K562 treated with DMSO at 1 percent for 48 hours (cell line): ENCODE results near the gene LIX1L. TPM values are rescaled to one million over a fixed set of nuclear protein-coding genes. Genes with fewer than 3 reads are reported as not detected.

Experiments used
- total RNA-seq: library from RNA; unstranded; fragments of 300-600 nt; gene quantifications from 2 replicates; pipeline ENCODE4 v1.2.3, GENCODE V29; 2022; ENCODE audit warnings: low replicate concordance; ENCODE audit errors: extremely low read depth

The LIX1L gene
- not detected in 2 replicates for total RNA-seq

GRCh38 chr1:145957443-145958319, at the start of gene LIX1L:
TSS of gene LIX1L (minus strand) at chr1:145958017. CDS start at chr1:145957927, 90 bp downstream.

GRCh38 chr1:145996433-145997015, 38.7 kb upstream of the LIX1L start, which contains the start of gene TXNIP:
TSS of gene TXNIP (minus strand) at chr1:145996579. CDS start at chr1:145996266, 313 bp downstream.

GRCh38 chr1:145964328-145965118, 6.7 kb upstream of the LIX1L start, which contains the start of the genes ANKRD34A and POLR3GL:
TSS of gene ANKRD34A (minus strand) at chr1:145964575. CDS start at chr1:145961759, 2,816 bp downstream.
TSS of gene POLR3GL (plus strand) at chr1:145964690. CDS start at chr1:145974866, 10,176 bp downstream.

DNA sequence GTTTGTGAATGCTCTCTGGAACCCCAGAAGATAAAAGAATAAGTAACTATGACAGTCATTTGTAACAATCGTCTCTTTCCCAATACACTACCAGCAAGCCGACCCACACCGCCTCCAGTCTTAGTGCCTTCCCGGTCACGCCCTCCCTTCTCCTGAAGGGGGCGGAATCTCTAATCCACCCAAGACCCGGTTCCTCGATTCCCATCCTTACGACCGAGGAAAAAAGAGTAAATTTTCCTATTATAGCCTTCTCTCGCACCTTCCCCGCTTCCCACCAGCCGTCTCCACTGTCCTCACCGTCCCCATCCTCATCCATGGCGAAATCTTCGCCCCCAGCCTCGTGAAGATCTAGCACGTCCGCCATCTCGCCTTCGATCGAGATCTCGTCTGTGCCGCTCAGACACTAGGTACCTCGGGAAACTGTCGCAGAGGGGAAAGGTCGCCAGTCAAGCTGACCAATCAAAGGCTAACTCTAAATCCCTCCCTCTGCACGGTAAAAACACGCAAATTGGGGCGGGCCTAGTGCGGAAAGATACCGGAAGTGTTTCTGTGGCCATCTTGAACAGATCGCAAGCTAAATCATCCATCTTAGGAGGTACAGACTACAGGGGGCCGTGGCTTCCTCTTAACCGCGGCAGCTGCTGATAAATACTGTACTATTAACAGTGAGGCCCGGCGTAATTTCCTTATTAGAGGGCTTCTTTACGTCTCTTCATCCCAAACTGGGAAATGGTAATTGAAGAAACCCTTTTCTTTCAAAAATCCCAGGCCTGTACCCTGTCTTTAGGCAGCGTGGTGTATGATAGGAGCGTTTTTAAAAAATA, 30.5 kb downstream of the LIX1L start, which contains the start of gene RBM8A:
RBM8A (minus strand) TSS at position 422 of the 824 bp plus-strand sequence; CDS start at position 364, 58 bp downstream.

DNA sequence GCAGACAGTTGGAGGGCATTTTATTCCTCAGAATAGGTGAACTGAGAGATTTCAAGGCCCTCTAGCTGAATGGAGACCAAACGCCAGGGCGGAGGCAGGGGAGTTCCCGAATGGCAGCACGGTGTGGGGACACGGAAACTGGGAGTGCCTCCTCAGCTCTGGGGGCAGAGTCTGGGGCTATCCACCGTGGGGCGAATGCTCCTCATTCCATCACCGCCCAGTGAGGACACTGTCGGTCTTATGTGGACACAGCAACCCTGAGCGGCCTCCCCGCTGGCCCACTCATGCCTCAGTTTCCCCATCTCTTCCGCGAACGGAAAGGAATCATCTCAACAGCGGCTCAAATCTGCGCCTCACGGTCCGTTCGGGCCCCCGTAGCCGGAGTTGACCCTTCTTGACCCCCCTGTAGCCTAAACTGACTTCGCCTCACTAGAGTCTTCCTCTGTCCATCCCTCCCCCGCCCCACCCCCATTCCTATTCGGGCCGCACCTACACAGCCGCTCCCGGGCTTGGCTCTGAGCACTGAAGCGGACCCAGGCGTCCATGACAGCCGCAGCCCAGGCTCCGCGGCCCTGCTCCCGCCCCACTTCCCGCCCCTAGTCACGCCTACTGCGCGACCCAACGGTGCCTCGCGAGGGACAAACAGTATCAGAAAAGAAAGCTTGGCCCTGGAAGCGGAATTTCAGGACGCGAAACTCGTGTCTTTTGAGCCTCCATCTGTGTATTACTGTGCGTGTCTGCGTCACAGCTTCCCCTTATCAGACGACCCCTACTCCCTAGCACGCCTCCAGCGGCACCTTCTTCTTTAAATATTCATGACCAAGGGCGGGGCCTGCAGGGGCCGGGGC, 39.4 kb downstream of the LIX1L start, which contains the start of gene PEX11B:
PEX11B (minus strand) TSS at position 574 of the 848 bp plus-strand sequence; CDS start at position 545, 29 bp downstream.

GRCh38 chr1:145885738-145886287, 72.0 kb downstream of the LIX1L start, which contains the start of gene ANKRD35:
TSS of gene ANKRD35 (minus strand) at chr1:145885866. CDS start at chr1:145885758, 108 bp downstream.

Other genes starting within 250 kb of the LIX1L start
- gene CD160, start 238.5 kb downstream of the LIX1L start, total RNA-seq: not detected in 2 replicates
- gene RNF115, start 133.9 kb downstream of the LIX1L start, total RNA-seq: not detected in 2 replicates
- not detected in 2 replicates for gene POLR3C, start 133.8 kb downstream of the LIX1L start, total RNA-seq
- gene NUDT17, start 112.4 kb downstream of the LIX1L start, total RNA-seq: not detected in 2 replicates
- not detected in 2 replicates for gene PIAS3, start 98.9 kb downstream of the LIX1L start, total RNA-seq
- not detected in 2 replicates for gene ANKRD35, start 72.2 kb downstream of the LIX1L start, total RNA-seq
- not detected in 2 replicates for gene ITGA10, start 48.0 kb downstream of the LIX1L start, total RNA-seq
- not detected in 2 replicates for gene PEX11B, start 39.3 kb downstream of the LIX1L start, total RNA-seq
- gene RBM8A, start 30.5 kb downstream of the LIX1L start, total RNA-seq: not detected in 2 replicates
- gene ANKRD34A, start 6.6 kb upstream of the LIX1L start, total RNA-seq: not detected in 2 replicates
- gene POLR3GL, start 6.7 kb upstream of the LIX1L start, total RNA-seq: not detected in 2 replicates
- gene TXNIP, start 38.6 kb upstream of the LIX1L start, total RNA-seq: 440 and 632 TPM in 2 replicates
- not detected in 2 replicates for gene HJV, start 63.7 kb upstream of the LIX1L start, total RNA-seq
- gene NBPF10, start 186.8 kb upstream of the LIX1L start, total RNA-seq: not detected in 2 replicates